ENCODE results near the gene PXYLP1.

Gene PXYLP1

GRCh38 chr3:141229132-141229531 is 2.5 kb upstream of the PXYLP1 start:
- DNase-seq = no peak

- no peak for DNase-seq
Observed at GRCh38 chr3:141230293-141230692, 1.3 kb upstream of the PXYLP1 start.

- no peak for DNase-seq
Observed at GRCh38 chr3:141231952-141232823, 563 bp downstream of the PXYLP1 start.

- no peak for DNase-seq
Observed at GRCh38 chr3:141233457-141234161, 2.0 kb downstream of the PXYLP1 start.

GRCh38 chr3:141234283-141234682 is 2.7 kb downstream of the PXYLP1 start:
- DNase-seq = no peak

GRCh38 chr3:141235661-141236171 is 4.1 kb downstream of the PXYLP1 start:
- DNase-seq = no peak

GRCh38 chr3:141236361-141236760 is 4.7 kb downstream of the PXYLP1 start:
- no peak for DNase-seq

- no peak for DNase-seq
Observed at GRCh38 chr3:141237701-141238521, 6.3 kb downstream of the PXYLP1 start.

- DNase-seq = no peak
Observed at GRCh38 chr3:141239511-141240281, 8.1 kb downstream of the PXYLP1 start.

GRCh38 chr3:141240286-141240685 is 8.7 kb downstream of the PXYLP1 start:
- no peak for DNase-seq

- no peak for DNase-seq
Observed at GRCh38 chr3:141240687-141241615, 9.3 kb downstream of the PXYLP1 start.

GRCh38 chr3:141241616-141242376 is 10.2 kb downstream of the PXYLP1 start:
- DNase-seq = no peak

- DNase-seq = no peak
Observed at GRCh38 chr3:141242377-141243092, 10.9 kb downstream of the PXYLP1 start.

- peak; percentile 40 for DNase-seq
Observed at GRCh38 chr3:141243271-141243707, 11.7 kb downstream of the PXYLP1 start.

- no peak for DNase-seq
Observed at GRCh38 chr3:141246224-141246957, 14.8 kb downstream of the PXYLP1 start.

- DNase-seq = no peak
Observed at GRCh38 chr3:141246958-141247301, 15.3 kb downstream of the PXYLP1 start.

GRCh38 chr3:141248064-141248463 is 16.4 kb downstream of the PXYLP1 start:
- no peak for DNase-seq

GRCh38 chr3:141249041-141249440 is 17.4 kb downstream of the PXYLP1 start:
- no peak for DNase-seq

GRCh38 chr3:141250342-141250741 is 18.7 kb downstream of the PXYLP1 start:
- DNase-seq = no peak

Data from stimulated activated naive CD4-positive, alpha-beta T cell treated with Interleukin-2 at 50 U/mL for 16 hours (primary cell).